Erythroblast (primary cell): ENCODE data around the gene TENM4.

Experiments used
- DNase-seq, 2 experiments: peaks; one replicate each; lab custom pipeline; 2025; lab: John Stamatoyannopoulos, UW
- GATA1 ChIP-seq: IDR thresholded peaks from 2 replicates; pipeline ENCODE4 v1.6.1; 2011; ENCODE audit warnings: low read depth, mild to moderate bottlenecking, control low read depth, low read length, moderate library complexity
- POLR2A ChIP-seq: IDR thresholded peaks from 2 replicates; pipeline ENCODE4 v1.6.1; 2011; ENCODE audit warnings: mild to moderate bottlenecking, low read length

Gene TENM4

GRCh38 chr11:79348976-79349682 is 91.7 kb downstream of the TENM4 start:
- TF ChIP-seq GATA1 = no peak
- no peak for DNase-seq

- TF ChIP-seq GATA1 = no peak
- TF ChIP-seq POLR2A = no peak
- no peak for DNase-seq
Observed at GRCh38 chr11:79346021-79346420, 94.8 kb downstream of the TENM4 start.

GRCh38 chr11:79344753-79345294 is 96.0 kb downstream of the TENM4 start:
- TF ChIP-seq GATA1 (no peak), POLR2A (no peak)
- no peak for DNase-seq

- TF ChIP-seq POLR2A = no peak
- TF ChIP-seq GATA1 = no peak
- DNase-seq = no peak
Observed at GRCh38 chr11:79342686-79343085, 98.1 kb downstream of the TENM4 start.

- no peak for DNase-seq
Observed at GRCh38 chr11:79342236-79342635, 98.6 kb downstream of the TENM4 start.

GRCh38 chr11:79340535-79340934 is 100.3 kb downstream of the TENM4 start:
- DNase-seq = no peak
- TF ChIP-seq POLR2A (no peak), GATA1 (no peak)

More at GRCh38 chr11:79342236-79342635, 98.6 kb downstream of the TENM4 start:
- TF ChIP-seq POLR2A (no peak), GATA1 (no peak)

- TF ChIP-seq POLR2A = no peak
- no peak for TF ChIP-seq GATA1
- DNase-seq = no peak
Observed at GRCh38 chr11:79336797-79337517, 103.9 kb downstream of the TENM4 start.

GRCh38 chr11:79335681-79336080 is 105.1 kb downstream of the TENM4 start:
- TF ChIP-seq GATA1 (no peak), POLR2A (no peak)
- no peak for DNase-seq

- no peak for DNase-seq
- TF ChIP-seq GATA1 (no peak), POLR2A (no peak)
Observed at GRCh38 chr11:79333355-79333754, 107.5 kb downstream of the TENM4 start.

GRCh38 chr11:79332017-79332416 is 108.8 kb downstream of the TENM4 start:
- TF ChIP-seq GATA1 (no peak), POLR2A (no peak)
- no peak for DNase-seq

- TF ChIP-seq POLR2A (no peak), GATA1 (no peak)
- DNase-seq = no peak
Observed at GRCh38 chr11:79331203-79331901, 109.5 kb downstream of the TENM4 start.

GRCh38 chr11:79330651-79331050 is 110.2 kb downstream of the TENM4 start:
- no peak for DNase-seq
- TF ChIP-seq GATA1 = no peak
- no peak for TF ChIP-seq POLR2A

GRCh38 chr11:79329561-79329960 is 111.3 kb downstream of the TENM4 start:
- DNase-seq = no peak
- TF ChIP-seq POLR2A (no peak), GATA1 (no peak)

- DNase-seq = no peak
- TF ChIP-seq POLR2A (no peak), GATA1 (no peak)
Observed at GRCh38 chr11:79328402-79328801, 112.4 kb downstream of the TENM4 start.
